GM18861 (cell line): ENCODE data around the gene GLIPR1L1.
A peak's percentile ranks its signal among the peaks of the same experiment; 100 is the strongest.
"Not testable (repeated sequence)": the region's sequence is repeated elsewhere in the genome, so short reads cannot be mapped to it uniquely, and the experiment has no call there.

Source experiments
- ATAC-seq: cut with Tn5 transposase; IDR thresholded peaks from one replicate; pipeline ENCODE4 v1.9.1; 2021; ENCODE audit not compliant: unreplicated experiment

The GLIPR1L1 gene

DNA sequence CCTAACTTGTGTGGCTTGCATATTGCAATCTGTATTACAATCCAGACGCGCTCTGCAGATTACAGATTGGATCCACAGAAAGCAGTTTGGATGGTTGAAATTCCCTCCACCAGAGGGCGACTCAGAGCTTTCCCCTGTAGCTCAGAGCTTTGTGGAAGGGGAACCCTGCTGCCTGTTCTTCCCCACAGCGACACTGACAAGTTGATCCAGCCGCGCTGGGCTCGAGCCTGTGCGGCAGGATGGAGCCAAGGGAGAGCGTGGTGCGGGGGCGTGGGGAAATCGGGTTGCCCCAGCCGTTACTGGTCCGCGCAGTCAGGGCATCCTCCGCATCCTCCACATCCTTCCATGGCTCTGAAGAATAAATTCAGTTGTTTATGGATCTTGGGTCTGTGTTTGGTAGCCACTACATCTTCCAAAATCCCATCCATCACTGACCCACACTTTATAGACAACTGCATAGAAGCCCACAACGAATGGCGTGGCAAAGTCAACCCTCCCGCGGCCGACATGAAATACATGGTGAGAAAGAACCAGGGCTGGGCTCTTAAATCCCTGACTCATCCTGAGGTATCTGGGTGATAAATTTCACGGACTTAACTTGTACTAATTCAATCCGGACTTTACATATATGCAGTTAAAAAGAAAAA, at the start of gene GLIPR1L1:
Gene GLIPR1L1, plus strand, starts transcription at position 287 of the 647 bp plus-strand sequence. Its CDS starts 59 bp downstream, at position 346.
- peak; percentile 56 for ATAC-seq

- ATAC-seq, result no peak
These were observed 45.6 kb upstream of the GLIPR1L1 start for GRCh38 chr12:75288860-75289259.

GRCh38 chr12:75289753-75290152, 44.7 kb upstream of the GLIPR1L1 start:
- no peak for ATAC-seq

GRCh38 chr12:75291014-75291413, 43.5 kb upstream of the GLIPR1L1 start:
- ATAC-seq, result no peak

- ATAC-seq, result no peak
These were observed 40.1 kb upstream of the GLIPR1L1 start for GRCh38 chr12:75294336-75294735.

DNA sequence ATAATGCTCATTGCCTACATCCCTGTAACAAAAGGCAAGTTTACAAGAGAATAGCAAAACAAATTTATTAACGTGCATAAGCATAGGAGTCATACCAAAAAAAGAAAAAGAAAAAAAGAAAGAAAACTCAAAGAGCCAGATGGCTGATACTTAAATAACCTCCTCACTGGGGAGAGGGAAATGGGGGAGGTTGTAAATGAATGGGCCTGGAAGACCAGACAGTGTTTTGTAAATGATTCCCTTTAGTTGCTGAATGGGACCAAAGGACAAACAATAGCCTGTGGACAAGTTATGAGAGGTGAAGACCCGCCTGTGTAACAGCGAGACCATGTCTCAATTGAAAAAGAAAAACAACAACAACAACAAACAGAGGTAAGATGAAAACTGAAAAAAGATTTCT, 39.7 kb upstream of the GLIPR1L1 start:
- ATAC-seq, result no peak

DNA sequence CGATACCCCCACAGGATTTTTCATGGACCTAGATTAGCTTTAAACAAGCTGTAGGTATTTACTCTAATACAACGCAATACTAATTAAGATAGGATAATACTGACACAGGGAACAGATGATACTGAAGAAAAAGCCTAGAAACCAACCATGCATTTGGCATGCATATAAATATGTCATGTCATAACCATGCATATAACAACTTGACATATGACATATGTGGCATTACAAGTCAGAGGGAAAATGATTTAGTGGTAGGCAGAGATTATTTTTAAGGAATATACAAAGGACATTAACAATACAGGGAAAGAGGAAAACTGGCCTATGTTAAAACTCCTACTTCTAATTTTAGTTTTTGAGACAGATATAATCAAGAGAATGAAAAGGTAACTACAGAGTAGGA, 32.2 kb upstream of the GLIPR1L1 start:
- ATAC-seq, result no peak

DNA sequence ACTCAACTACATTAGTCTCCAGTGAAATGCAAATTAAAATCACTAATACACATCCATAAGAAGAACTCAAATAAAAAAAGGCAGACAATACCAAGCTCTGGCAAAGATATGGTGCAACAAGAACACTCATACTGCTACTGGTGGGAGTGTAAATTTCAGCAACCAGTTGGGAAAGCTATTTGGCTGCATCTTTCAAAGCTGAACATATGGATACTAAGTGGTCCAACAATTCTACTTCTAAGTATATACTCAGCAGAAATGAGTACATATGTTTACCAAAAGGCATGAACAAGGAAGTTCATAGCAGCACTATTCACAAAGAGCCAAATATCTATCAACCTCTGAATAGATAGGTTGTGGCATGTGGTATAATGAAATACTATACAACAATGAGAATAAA, 31.7 kb upstream of the GLIPR1L1 start:
- no peak for ATAC-seq

DNA sequence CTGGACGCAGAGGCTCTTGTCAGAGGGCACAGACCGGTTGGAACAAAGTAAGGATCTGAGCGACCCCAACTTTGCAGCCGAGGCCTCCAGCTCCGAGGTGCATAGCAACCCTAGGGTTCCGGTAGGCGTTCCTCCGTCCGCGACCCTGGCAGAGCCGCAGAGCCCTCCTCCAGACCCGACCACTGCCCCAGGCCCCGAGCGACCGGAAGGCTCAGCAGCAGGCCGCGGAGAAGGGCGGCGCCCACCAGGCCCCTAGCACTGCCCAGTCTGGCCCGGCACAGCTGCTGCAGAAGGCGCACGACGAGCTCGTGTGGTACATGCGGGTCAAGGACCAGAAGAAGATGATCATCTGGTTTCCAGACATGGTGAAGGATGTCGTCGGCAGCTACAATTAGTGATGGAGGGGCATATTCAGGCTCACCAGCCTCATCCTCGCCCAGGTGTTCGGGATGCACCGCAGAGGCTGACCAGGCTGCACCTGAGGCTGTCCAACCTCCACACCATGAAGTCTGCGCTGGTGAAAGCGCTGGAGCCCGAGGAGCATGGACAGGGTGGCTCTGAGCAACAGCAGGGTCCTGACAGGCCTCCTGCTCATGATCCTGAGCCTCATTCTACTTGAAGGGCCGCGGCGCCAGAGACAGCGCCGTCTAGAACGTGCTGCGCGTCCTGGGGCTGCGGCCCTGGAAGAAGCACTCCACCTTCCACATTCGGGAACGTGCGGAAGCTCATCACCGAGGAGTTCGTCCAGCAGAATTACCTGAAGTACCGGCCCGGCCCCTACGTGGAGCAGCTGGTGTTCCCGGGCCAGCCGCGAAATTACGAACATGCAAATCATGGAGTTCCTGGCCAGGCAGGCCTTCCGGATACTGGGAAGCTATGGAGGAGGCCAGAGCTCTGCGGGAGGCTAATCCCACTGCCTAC, 28.8 kb upstream of the GLIPR1L1 start:
- ATAC-seq, result no peak

- ATAC-seq, result no peak
These were observed 26.2 kb upstream of the GLIPR1L1 start for GRCh38 chr12:75308279-75308678.

DNA sequence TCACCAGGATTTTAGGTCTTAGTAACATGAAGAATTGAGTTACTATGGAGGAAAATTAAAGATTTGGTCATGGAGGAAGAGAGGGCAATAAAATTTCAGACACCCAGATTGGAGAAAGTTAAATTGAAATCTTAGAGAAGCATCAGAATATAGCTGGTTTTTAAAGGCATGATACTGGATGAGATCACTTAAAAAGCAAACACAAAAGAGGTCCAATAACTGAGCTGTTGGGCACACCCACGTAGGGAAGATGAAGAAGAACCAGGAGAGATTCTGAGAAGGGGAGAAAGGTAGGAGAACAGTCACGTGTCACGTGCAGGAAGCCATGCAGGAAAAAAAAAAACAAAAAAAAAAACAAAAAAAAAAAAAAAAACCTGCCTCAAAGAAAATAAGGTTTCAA, 23.1 kb upstream of the GLIPR1L1 start:
- ATAC-seq, result no peak

GRCh38 chr12:75315518-75315917, 19.0 kb upstream of the GLIPR1L1 start:
- ATAC-seq, result no peak

- no peak for ATAC-seq
These were observed 16.7 kb upstream of the GLIPR1L1 start for GRCh38 chr12:75317784-75318183.

DNA sequence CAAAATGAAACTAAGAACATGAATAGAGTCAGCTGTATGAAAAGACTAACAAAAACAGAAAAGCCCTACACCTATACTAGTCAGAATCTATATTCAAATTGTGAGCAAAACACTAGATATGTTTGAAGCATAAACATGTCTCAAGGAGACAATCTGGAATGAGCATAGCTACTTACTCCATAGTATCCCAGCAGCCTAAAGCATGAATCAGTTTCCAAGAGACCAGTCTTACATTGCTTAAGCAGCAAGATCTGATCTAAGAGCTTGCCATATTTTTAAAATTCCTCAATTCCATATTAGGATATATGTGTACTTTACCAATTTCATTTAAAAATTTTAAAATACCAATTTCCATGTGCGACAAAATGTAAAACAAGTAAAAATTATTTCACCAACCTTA, 12.0 kb upstream of the GLIPR1L1 start:
- ATAC-seq, result no peak

- ATAC-seq, result no peak
These were observed 10.8 kb upstream of the GLIPR1L1 start for GRCh38 chr12:75323663-75324062.

DNA sequence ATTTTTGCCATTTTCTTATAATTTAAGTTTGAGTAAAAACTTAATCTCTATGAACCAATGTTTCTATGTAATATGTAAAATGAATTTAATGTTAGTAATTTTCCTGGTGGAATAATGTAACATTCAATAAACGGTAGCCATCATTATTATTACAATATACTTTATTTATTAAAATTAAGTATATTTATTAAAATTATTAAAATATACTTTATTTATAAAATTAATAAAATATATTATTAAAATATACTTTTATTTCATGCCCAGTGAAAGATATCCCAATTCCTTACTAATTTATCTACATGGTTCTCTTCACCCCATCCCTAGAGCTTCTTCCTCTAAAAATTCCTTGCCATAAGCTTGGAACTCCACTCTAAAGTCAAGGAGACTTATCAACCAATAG, 6.8 kb upstream of the GLIPR1L1 start:
- no peak for ATAC-seq

GRCh38 chr12:75329918-75330826, 4.3 kb upstream of the GLIPR1L1 start, which contains the start of gene CAPS2:
Gene CAPS2 (minus strand): TSS chr12:75330324. CDS start chr12:75326498, 3,826 bp downstream.
- peak; percentile 83 for ATAC-seq

DNA sequence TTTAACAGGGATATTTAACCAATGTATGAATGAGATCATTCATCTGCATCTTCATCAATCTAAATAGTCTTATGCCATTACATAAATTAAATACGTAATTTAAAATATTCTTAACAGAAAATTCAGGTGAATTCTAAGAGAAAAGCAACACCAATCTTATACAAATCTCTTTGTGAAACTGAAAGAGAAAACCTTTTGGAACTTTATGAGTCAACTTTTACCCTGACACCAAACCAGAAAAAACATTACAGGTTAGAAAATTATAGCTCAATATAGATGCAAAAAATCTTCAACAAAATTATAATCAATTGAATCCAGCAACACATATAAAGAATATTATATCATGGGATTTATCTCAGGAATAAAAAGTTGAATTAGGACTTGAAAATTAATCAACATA, 3.4 kb downstream of the GLIPR1L1 start:
- peak; percentile 58 for ATAC-seq

GRCh38 chr12:75341873-75342272, 7.4 kb downstream of the GLIPR1L1 start:
- ATAC-seq, result no peak

GRCh38 chr12:75345531-75345930, 11.1 kb downstream of the GLIPR1L1 start:
- ATAC-seq, result no peak

DNA sequence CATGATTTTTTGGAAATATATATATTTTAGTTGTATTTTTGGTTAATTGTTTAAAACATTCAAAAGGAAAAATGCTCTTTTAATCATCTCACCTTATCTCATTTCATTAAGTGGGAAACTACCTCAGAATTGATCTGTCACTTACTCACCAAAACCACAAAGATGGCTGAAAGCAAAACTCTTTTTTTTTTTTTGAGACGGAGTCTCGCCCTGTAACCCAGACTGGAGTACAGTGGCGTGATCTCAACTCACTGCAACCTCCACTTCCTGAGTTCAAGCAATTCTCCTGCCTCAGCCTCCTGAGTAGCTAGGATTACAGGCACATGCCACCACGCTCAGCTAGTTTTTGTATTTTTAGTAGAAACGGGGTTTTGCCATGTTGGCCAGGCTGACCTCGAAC, 11.7 kb downstream of the GLIPR1L1 start:
- not testable (repeated sequence) for ATAC-seq
